GM11168 (cell line): Measurements from ENCODE around the gene TMCC3.

Experiments
- in situ Hi-C: fragments of 300-500 bp; cut with MboI; formaldehyde crosslinking; loops from one replicate; pipeline ENCODE4 v1.12.0; 2022; ENCODE audit warnings: low sequenced_read_pairs; ENCODE audit not compliant: unreplicated experiment

The TMCC3 gene

GRCh38 chr12:94584377-94584776, 66.0 kb downstream of the TMCC3 start:
- in situ Hi-C loops = no loop called here

GRCh38 chr12:94582591-94582990, 67.8 kb downstream of the TMCC3 start:
- in situ Hi-C loops = no loop called here

DNA sequence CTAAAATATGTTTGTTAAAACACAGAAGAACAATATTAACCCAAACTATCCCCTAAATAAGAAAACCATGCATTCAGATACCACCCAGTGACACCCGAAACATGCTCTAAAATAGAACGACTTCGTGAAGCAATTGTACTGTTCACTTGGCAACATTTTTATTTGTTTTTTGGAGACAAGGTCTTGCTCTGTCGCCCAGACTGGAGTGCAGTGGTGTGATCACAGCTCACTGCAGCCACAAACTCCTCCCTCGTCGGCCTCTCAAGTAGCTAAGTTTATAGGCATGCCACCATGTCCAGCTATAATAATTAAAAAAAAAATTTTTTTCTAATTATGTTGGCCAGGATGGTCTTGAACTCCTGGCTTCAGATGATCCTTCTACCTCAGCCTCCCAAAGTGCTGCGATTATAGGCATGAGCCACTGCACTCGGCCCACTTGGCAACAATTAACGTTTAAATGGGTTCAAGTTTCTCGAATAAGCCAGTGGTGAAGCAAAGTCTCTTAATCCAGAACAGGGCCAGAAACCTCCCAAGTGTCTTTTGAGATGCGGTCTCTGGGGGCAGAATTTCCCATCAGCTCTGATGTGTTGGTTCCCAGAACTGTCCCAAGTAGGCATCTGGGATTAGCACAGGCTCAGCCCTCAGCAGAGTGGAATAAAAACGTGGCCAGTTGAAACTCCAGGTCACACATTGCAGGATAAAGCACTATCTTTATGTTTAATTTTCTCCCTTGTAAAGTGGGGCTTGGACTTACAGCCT, 74.5 kb downstream of the TMCC3 start:
- in situ Hi-C loops = no loop called here

DNA sequence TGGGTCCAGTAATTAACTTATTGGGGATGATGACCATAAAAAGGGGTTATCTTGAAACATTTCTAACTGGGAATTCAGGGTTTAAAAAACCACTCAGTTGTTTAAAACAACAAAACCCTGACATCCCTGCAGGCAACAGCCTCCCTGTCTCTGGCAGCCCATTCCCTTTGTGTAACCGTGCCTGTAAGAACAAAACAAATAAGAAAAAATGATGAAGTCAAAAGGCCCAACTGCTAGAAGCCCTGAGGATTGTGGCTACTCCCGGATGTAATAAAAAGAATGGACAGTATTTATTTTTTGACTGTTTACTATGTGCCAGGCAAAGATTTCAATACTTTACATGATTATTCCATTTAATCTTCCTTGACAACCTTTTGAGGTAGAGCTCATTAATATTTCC, 75.3 kb downstream of the TMCC3 start:
- in situ Hi-C loops = no loop called here

- in situ Hi-C loops = no loop called here
These were observed 78.8 kb downstream of the TMCC3 start for GRCh38 chr12:94571556-94571955.

DNA sequence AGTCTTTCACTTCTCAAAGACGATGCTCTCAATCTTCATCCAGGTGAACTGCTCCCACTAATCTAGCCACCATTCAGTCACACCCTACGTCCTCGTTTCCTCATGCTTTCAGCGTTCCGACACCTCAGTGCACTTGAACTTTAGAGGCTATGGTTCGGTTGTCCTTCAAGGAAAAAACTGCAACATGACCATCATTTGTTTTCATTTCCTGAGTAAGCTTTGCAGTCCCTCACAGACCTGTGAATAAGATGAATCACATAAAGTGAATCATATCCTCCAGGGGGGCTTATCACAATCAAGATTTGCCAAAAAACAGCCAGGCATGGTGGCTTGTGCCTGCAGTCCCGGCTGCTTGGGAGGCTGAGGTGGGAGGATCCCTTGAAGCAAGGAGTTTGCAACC, 80.2 kb downstream of the TMCC3 start:
- in situ Hi-C loops = no loop called here

- in situ Hi-C loops = no loop called here
These were observed 82.6 kb downstream of the TMCC3 start for GRCh38 chr12:94567761-94568160.

- in situ Hi-C loops = no loop called here
These were observed 84.0 kb downstream of the TMCC3 start for GRCh38 chr12:94566345-94566744.

DNA sequence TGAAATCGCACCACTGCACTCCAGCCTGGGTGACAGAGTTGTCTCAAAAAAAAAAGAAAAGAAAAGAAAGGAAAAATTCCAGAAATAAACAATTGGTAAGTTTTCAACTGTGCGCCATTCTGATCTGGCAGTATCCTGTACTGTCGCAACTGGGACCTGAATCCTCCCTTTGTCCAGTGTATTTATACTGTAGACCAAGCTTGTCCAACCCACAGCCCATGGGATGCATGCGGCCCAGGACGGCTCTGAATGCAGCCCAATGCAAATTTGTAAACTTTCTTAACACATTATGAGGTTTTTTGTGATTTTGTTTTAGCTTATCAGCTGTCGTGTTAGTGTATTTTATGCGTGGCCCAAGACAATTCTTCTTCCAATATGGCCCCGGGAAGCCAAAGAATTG, 84.7 kb downstream of the TMCC3 start:
- in situ Hi-C loops = no loop called here

DNA sequence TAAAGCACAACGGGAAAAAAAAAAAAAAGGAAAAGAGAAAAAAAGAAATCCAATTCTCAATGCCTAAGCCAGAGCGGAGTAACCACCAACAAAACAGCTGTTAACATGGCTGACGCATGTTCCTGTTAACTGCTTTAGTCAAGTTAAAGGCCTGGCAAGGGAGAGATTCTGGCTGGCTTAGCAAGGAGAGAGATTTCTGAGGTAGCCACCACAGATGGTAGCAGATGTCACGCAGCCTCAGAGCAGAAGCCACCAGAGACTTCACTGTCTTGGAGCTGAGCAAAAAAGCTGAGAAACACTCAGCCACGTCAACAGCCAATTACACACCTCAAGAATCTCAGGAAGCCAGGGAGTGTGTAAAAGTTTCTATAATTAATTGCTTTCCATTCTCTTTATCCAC, 87.1 kb downstream of the TMCC3 start:
- in situ Hi-C loops = no loop called here

- in situ Hi-C loops = no loop called here
These were observed 88.4 kb downstream of the TMCC3 start for GRCh38 chr12:94561943-94562411.

DNA sequence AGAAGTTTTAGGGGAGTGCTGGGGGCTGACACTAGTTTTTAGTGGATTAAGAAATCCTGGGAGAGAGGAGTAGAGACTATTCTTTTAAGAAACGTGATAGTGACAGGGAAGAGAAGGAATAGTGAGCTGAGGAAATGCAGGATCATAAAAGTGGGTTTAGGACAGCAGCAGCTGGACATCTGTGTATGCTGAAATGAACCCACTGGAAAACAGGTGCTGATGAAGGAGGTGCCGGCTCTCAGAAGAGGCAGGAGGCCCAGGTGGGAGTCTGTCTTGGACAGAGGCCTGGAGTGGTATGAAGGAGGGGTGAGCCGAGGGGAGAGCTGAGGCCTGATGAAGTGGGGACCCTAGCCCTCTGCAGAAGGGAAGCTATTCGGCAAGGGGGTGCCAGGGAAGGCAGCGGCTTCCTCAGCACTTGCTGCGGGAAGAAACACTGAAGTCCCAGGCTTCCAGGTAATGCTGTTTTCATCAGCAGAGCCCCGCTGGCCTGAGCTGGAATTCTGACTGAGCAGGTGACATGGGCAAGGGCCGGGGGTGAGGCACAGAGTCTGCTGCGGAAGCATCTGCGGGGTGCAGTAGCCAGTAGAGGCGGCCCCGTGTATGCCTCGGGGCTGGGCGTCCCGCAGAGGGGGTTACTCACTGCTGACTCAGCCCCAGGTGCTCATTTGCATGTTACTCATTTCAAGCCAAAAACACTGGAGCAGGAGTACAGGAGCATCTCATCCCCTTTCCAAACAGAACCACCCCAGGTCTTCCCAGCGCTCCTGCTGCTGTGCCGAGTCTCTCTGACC, 89.7 kb downstream of the TMCC3 start:
- in situ Hi-C loops = no loop called here

DNA sequence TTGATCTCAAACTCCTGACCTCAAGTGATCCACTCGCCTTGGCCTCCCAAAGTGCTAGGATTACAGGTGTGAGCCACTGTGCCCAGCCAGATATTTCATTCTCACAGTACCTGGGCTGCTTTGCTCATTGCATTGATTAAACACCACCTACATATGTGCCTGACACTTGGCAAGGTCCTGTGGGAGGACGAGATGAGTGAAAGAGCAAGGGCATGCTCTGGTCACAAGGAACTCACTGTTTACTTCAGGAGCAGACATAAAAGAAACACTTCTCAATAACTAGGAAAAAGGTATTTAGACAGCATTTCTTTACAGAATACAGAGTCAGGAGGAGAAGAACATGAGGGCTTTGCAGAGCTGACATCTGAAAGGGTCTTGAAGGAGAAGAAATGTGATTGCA, 91.7 kb downstream of the TMCC3 start:
- in situ Hi-C loops = no loop called here

DNA sequence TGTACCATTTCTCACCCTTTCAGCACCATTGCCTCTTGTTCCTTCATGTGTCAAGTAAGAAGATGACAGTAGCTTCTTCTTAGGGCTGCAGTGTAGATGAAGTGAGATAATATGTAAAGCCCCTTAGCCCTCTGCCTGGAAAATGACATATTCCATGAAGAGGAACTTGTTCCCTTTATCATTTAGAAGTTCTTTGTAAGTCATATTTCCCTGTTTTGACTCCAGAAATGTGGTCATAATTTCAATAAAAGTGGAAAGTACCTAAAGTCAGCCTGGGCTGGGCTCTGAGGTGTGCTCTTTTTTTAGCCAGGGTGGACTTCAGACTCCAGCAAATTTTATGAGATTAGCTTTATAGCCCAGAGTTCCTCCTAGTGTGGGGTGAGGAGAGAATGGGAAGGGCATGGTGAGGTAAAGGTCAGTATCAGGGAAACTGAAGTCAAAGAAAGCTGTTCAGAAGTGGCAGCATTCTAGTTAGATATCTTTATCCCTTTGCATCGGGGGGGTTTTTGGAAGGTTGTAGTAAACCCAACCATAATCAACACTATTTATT, 92.5 kb downstream of the TMCC3 start:
- in situ Hi-C loops = no loop called here

DNA sequence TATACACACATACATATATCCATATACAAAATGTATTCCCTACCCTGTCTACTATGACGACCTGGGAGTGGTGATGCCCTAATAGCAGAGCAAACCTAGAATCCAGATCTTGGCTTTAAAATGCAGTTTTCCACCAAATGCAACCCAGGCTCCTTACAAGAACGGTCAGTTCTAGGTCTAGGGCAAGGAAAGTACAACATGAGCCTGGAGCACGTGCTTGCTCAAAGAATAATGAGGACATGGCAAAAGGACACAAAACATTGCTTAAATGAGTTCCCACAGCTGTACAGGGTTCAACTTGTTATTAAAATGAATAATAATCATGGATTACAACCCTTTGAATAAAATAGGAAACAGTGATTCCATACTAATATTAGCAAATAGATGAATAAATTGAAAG, 94.7 kb downstream of the TMCC3 start:
- in situ Hi-C loops = no loop called here

- in situ Hi-C loops = no loop called here
These were observed 96.5 kb downstream of the TMCC3 start for GRCh38 chr12:94553875-94554274.

DNA sequence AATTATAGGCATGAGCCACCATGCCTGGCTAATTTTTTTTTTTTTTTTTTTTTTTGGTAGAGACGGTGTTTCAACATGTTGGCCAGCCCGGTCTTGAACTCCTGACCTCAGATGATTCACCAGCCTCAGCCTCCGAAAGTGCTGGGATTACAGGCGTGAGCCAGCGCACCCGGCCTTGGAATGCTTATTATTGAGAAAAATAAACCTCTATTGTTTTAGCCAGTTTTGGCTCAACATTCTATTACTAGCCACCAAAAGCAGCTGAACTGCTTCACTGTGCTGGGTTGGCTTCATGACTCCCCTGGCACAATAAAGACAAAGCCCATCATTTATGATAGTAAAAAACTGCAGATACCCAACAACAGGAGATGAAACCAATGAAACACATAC, 97.2 kb downstream of the TMCC3 start:
- in situ Hi-C loops = no loop called here

GRCh38 chr12:94551810-94552209, 98.5 kb downstream of the TMCC3 start:
- in situ Hi-C loops = no loop called here

- in situ Hi-C loops = no loop called here
These were observed 99.4 kb downstream of the TMCC3 start for GRCh38 chr12:94550964-94551363.

- in situ Hi-C loops = loop anchor here (10.0 kb wide), 1 partner anchor 216 kb away; no protein-coding TSS in a partner anchor
These were observed 101.5 kb downstream of the TMCC3 start for GRCh38 chr12:94548833-94549232.
